OCI-LY3 (cell line): Measurements from ENCODE around the gene ZNF99.

Source experiments
- H2AFZ ChIP-seq: fragments of 200-600, 300-600 bp; shearing (Covaris generic); 2 replicates; pipeline ENCODE4 v1.6.0; 2014; ENCODE audit warnings: antibody characterized with exemption, low read depth, low read length
- H3K27ac ChIP-seq: fragments of 200-600, 300-600 bp; sonication (generic); 2 replicates; pipeline ENCODE4 v1.5.1; 2014; ENCODE audit warnings: mild to moderate bottlenecking, low read length, moderate library complexity, mixed read lengths
- H3K27me3 ChIP-seq: fragments of 200-600, 300-600 bp; sonication (generic); 2 replicates; pipeline ENCODE4 v1.6.1; 2014; ENCODE audit warnings: low read depth, low read length, mixed read lengths
- H3K36me3 ChIP-seq: fragments of 200-600, 300-600 bp; sonication (generic); replicated peaks from 2 replicates; pipeline ENCODE3; 2014; ENCODE audit warnings: low read depth, low read length, mixed read lengths
- H3K4me1 ChIP-seq: fragments of 300-600, 200-600 bp; sonication (generic); 2 replicates; pipeline ENCODE4 v1.6.1; 2014; ENCODE audit warnings: low read length, mixed read lengths
- H3K4me2 ChIP-seq: fragments of 200-600, 300-600 bp; sonication (generic); 2 replicates; pipeline ENCODE4 v1.6.1; 2014; ENCODE audit warnings: low read length, mixed read lengths
- H3K4me3 ChIP-seq: fragments of 300-600, 200-600 bp; sonication (generic); 2 replicates; pipeline ENCODE4 v1.5.1; 2014; ENCODE audit warnings: antibody characterized with exemption, mild to moderate bottlenecking, low read length, moderate library complexity
- H3K79me2 ChIP-seq: fragments of 300-600, 200-600 bp; shearing (Covaris generic); 2 replicates; pipeline ENCODE4 v1.6.1; 2014; ENCODE audit warnings: mild to moderate bottlenecking, low read length, mixed read lengths
- H3K9ac ChIP-seq: fragments of 300-600, 200-600 bp; shearing (Covaris generic); 2 replicates; pipeline ENCODE4 v1.6.0; 2014; ENCODE audit warnings: mild to moderate bottlenecking, low read length, moderate library complexity
- H3K9me3 ChIP-seq: fragments of 200-600, 300-600 bp; shearing (Covaris generic); 2 replicates; pipeline ENCODE4 v1.6.1; 2014; ENCODE audit warnings: low read length, mixed read lengths; ENCODE audit not compliant: insufficient read depth
- H4K20me1 ChIP-seq: fragments of 200-600, 300-600 bp; sonication (generic); 2 replicates; pipeline ENCODE4 v1.6.1; 2016; ENCODE audit warnings: low read length, mixed read lengths; ENCODE audit not compliant: insufficient read depth
- CTCF ChIP-seq: fragments of 200-600, 300-600 bp; sonication (generic); IDR thresholded peaks from 2 replicates; pipeline ENCODE4 v1.5.1; 2014; ENCODE audit warnings: antibody characterized with exemption, low read length, low read depth
- EZH2phosphoT487 ChIP-seq: fragments of 200-600 bp; shearing (Covaris generic); IDR thresholded peaks from 2 replicates; pipeline ENCODE4 v1.6.1; 2018; ENCODE audit warnings: antibody characterized with exemption, mixed run types, low read depth

Gene ZNF99

DNA sequence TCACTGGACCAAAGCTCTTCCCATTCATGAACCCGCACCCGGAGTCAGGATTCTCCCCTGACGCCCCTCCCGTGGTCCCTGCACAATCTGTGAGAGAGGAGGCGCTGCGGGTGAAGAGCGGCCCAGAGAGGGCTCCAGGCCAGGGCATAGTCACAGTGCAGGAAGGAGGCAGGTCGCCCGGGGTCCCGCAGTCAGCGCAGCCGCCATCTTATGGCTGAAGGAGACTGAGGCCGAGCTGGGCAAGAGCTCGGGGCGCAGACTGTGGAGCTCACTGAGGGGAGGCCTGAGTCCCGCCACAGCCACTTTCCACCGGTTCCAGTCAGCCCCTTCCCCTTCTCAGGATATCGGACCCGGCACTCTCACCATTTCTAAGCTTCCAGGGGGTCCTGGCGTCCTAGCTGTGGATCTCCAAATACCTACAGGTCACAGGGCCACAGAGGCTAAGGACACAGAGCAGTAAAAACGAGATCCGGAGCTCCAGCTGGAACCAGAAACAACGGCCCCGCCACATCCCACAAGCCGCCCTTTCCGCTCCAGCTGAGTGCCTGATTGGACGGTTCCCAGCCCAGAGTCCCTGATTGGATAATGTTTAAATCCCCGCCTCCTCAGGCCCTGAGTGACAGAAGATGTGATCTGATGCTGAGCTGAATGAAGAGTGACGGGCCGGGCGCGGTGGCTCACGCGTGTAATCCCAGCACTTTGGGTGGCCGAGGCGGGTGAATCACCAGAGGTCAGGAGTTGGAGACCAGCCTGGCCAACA lies at the start of gene ZNF99:
ZNF99 (minus strand) TSS at position 501 of the 760 bp plus-strand sequence; CDS start at position 366, 135 bp downstream.
- Histone ChIP-seq H2AFZ (no peak within 1 kb of the TSS), H3K27ac (no peak within 1 kb of the TSS), H3K4me2 (no peak within 1 kb of the TSS), H3K4me1 (no peaks in the 10 kb centered on the region), H3K9ac (no peak within 1 kb of the TSS), H3K27me3 (no peaks in the 10 kb centered on the region), H4K20me1 (no peaks in the 10 kb centered on the region), H3K9me3 (no peaks in the 10 kb centered on the region), H3K36me3 (no peaks in the 10 kb centered on the region), H3K79me2 (no peaks in the 10 kb centered on the region), H3K4me3 (no peak within 1 kb of the TSS)
- TF ChIP-seq EZH2phosphoT487 (no peak), CTCF (no peak)

DNA sequence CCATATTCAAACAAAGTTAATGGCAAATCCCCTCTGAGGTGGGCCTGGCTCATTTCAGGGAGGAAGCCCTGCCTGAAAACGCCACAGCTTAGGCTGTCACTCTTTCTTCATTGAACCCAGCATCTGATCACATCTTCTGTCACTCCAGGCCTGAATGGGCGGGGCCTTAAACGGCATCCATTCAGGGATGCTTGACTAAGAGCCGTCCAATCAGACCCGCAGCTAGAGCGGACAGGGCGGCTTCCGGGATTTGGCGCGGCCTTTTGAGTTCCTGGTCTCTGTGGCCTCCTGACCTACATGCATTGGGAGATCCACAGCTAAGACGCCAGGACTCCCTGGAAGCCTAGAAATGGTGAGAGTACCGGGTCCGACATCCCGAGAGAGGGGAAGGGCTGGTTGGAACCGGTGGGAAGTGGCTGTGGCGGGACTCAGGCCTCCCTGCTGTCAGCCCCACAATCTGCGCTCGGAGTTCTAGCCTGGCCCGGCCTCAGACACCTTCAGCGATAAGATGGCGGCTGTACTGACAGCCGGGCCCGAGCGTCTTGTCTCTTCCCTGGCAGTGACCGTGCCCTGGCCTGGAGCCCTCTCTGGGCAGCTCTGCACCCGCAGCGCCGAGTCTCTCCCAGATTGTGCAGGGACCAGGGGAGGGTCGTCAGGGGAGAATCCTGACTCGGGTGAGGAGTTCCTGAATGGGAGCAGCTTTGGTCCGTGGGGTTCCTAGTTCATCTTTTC lies 48.2 kb upstream of the ZNF99 start, which contains the start of gene ZNF723:
ZNF723 (plus strand) TSS at position 261 of the 732 bp plus-strand sequence; CDS start at position 350, 89 bp downstream.
- no peak for TF ChIP-seq EZH2phosphoT487
- TF ChIP-seq CTCF, result no peak
- H3K4me3 ChIP-seq, result no peak within 1 kb of the TSS
- no peaks in the 10 kb centered on the region for H3K4me1 ChIP-seq
- H4K20me1 ChIP-seq, result no peaks in the 10 kb centered on the region
- H3K9ac ChIP-seq, result no peak within 1 kb of the TSS
- H3K79me2 ChIP-seq, result no peaks in the 10 kb centered on the region
- H3K27me3 ChIP-seq, result no peaks in the 10 kb centered on the region
- no peak within 1 kb of the TSS for H2AFZ ChIP-seq
- H3K36me3 ChIP-seq, result no peaks in the 10 kb centered on the region
- H3K27ac ChIP-seq, result no peak within 1 kb of the TSS
- no peak within 1 kb of the TSS for H3K4me2 ChIP-seq
- H3K9me3 ChIP-seq, result no peaks in the 10 kb centered on the region

DNA sequence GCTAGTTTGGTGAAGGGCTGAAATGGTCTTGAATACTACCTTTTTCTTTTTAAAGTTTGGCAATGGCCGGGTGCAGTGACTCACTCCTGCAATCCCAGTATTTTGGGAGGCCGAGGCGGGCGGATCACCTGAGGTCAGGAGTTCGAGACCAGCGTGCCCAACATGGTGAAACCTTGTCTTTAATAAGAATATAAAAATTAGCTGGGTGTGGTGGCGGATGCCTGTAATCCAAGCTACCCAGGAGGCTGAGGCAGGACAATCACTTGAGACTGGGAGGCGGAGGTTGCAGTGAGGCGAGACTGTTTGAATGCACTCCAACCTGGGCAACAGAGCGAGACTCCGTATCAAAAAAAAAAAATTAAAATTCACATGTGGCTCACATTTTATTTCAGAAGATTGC lies 47.3 kb upstream of the ZNF99 start:
- H4K20me1 ChIP-seq, result no peaks in the 10 kb centered on the region
- no peak overlapping the region for H3K27ac ChIP-seq
- H3K79me2 ChIP-seq, result no peaks in the 10 kb centered on the region
- H3K9me3 ChIP-seq, result no peaks in the 10 kb centered on the region
- H2AFZ ChIP-seq, result no peak overlapping the region
- no peak for TF ChIP-seq CTCF
- TF ChIP-seq EZH2phosphoT487, result no peak
- H3K4me2 ChIP-seq, result no peak overlapping the region
- H3K27me3 ChIP-seq, result no peaks in the 10 kb centered on the region
- no peaks in the 10 kb centered on the region for H3K4me1 ChIP-seq
- no peak overlapping the region for H3K4me3 ChIP-seq
- H3K9ac ChIP-seq, result no peak overlapping the region
- no peaks in the 10 kb centered on the region for H3K36me3 ChIP-seq

DNA sequence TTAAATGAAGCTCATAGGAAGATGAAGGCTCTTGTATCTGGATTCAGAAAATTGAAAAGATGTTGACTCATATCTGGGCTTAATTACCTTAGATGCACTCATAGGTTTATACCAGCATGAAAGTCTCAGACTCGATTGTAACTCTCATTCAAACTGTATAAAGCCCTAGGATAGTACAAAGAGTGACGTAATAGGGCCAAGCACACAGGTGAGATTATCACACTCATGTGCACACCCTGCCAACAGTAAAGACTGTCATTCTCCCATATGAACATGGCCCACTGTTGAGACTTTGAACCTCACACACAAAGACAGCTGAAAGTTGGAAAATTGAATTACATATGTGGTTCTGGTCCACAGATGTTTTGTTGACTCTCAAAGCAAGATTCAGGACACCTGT lies 30.2 kb upstream of the ZNF99 start:
- no peak overlapping the region for H2AFZ ChIP-seq
- H3K9ac ChIP-seq, result no peak overlapping the region
- no peak overlapping the region for H3K4me3 ChIP-seq
- TF ChIP-seq CTCF, result no peak
- TF ChIP-seq EZH2phosphoT487, result no peak
- no peaks in the 10 kb centered on the region for H3K4me1 ChIP-seq
- no peaks in the 10 kb centered on the region for H3K79me2 ChIP-seq
- 0 out of 2 replicates have a peak, but pooled peaks cover 11% of the 10 kb centered on the region for H3K9me3 ChIP-seq
- no peak overlapping the region for H3K4me2 ChIP-seq
- no peaks in the 10 kb centered on the region for H3K36me3 ChIP-seq
- no peak overlapping the region for H3K27ac ChIP-seq
- H3K27me3 ChIP-seq, result no peaks in the 10 kb centered on the region
- H4K20me1 ChIP-seq, result no peaks in the 10 kb centered on the region
